ENCODE results near the gene SPAG9.

- TF ChIP-seq CTCF (IDR thresholded peaks at IDR 0.05 in 8 of 11, conservative IDR thresholded peaks at IDR 0.05 in 3 of 11) (peak; percentile 55 to 88 (median 77)), POLR2A (IDR thresholded peaks at IDR 0.05) (no peak), POLR2AphosphoS5 (IDR thresholded peaks at IDR 0.05) (peak in 1 of 3 donors; percentile 45)
Observed at GRCh38 chr17:50956750-50957523, 163.7 kb downstream of the SPAG9 start.
